Activated CD8-positive, alpha-beta memory T cell treated with anti-CD3 and anti-CD28 coated beads, Interleukin-2, amount 50 U/mL, for 24 hours (primary cell): ENCODE measurements around the gene FBLN5.
"Not testable (repeated sequence)": the region's sequence is repeated elsewhere in the genome, so short reads cannot be mapped to it uniquely, and the experiment has no call there.

Source experiments
- DNase-seq: peaks from one replicate; pipeline ENCODE4 v3.0.0-alpha.2; 2020; ENCODE audit errors: extremely low read depth

FBLN5 gene

DNA sequence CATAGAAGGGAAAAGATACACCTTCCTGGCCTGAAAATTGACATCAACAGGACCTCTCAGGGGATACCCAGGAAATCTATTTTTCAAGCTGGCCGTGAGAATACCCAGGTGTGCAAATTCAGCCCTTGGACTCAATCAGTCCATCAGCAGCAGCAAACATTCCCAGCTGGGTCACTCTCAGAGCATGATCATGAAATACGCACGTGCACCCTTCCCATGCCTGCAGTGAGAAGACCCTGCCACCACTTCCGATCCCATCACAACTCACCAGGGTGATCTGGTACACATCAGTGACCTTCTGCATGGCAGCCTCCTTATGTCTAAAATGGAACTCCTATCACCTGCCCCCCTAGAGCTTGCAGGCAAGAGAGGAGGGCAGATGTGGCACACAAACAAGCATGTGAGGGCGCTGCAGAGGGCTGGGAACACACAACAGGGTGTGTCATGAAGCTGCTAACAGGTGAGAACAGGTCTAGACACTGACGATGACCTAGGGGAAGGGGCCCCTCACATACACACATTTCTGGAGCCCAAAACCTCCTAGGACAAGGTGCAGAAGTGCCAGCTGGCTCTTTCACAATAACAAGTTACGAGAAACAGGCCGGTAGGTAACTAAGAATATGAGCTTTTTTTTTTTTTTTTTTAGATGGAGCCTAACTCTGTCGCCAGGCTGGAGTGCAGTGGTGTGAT is 42.4 kb downstream of the FBLN5 start:
- no peak for DNase-seq

DNA sequence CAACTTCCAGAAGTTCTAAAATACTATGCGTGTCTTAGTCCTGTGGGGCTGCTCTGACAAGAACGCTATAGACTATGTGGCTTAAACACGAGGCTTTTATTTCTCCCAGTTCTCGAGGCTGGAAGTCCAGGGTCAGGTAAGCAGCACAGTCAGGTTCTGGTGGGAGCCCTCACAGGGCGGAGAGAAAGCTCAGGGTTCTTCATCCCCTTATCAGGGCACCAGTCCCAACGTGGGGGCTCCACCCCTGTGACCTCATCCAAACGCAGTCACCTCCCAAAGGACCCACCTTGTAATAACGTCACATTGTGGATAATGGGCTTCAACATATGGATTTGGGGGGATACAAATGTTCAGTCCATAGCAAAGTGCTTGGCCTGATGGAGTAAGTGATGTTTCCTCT is 43.0 kb downstream of the FBLN5 start:
- no peak for DNase-seq

DNA sequence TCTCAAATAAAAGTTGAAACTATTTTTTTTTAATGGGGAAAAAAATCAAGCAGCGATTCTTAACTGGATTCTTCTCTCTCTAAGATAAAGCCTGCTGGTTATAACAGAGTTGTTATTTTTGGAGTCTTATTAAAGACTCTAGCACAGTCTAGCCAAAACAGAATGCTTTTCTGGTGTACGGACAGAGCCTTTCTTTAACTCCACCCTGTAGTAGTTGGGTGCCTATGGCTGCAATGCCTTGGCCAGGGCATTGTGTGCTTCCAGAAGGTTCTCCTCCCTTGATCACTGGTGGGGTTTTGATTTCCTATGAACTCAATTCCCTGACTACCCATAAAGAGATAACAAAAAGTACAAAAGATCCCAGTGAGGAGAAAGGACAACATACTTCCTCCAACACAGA is 44.4 kb downstream of the FBLN5 start:
- no peak for DNase-seq

DNA sequence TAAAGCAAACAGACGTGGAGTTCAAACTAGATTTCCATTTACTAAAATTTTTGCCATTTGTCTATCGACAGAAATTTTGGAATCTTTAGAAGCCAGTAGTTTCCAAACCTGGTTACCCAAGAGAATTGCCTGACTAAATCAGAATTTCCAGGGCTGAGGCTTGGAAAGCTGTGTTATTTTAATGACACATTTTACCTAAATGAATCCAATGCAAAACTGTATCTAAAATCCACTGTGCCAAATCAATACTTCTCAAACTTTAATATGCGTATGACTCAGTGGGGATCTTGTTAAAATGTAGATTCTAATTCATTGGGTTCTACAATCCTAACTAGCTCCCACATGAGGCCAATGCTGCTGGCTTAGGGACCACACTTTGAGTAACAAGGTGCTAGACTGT is 45.2 kb downstream of the FBLN5 start:
- no peak for DNase-seq

DNA sequence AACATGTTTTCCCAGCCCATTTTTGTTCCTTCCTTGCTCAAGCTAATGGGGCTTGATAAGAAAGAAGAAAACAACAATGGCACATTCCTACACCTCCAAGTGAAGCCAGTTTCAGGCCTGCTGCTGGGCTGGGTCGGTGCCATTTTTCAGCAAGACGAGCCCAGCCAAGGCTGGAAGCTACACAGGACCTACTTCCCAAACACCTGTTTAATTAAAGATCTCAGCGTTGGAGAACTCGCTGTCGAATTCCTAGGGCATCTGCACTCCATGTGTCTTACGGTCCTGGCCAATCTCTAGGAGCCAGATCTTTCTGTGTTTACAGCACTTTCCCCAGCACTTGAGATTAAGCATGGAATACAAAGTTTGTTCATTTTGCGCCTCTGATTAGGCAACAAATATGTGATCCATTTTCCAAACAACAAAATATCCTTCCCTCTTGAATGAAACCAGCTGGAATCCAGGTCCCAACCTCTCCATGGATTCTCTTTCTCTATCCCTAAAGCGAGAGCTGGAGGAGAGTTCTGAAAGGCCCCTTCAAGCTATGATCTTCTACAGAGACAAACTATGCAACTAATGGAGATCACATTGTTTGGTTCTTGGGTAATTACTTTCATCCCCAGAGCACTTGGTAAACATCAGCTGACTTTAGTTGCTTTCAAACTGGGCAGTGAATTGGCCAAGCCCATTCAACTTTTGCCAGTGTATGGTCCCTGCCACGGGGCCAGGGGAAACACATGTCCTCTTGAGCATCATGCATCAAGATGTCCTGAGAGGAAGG is 45.9 kb downstream of the FBLN5 start:
- no peak for DNase-seq

DNA sequence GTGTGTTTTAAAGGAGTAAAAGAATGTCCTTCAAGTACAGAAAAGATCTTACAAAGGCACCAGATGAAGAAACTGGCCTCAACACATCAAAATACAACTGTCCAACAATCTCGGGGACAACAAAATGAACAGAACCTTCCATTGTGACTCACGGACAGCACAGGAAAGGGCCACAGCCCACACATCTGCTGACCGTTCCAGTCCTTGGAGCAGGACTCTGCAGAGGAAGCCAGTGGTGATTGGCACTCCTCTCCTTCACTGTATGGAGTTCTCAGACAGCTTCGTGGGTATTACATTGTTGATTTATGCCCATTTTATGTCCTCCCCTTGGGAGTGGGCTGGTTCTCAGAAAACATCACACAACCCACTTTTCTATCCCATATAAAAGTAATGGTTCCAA is 47.7 kb downstream of the FBLN5 start:
- DNase-seq: no peak

DNA sequence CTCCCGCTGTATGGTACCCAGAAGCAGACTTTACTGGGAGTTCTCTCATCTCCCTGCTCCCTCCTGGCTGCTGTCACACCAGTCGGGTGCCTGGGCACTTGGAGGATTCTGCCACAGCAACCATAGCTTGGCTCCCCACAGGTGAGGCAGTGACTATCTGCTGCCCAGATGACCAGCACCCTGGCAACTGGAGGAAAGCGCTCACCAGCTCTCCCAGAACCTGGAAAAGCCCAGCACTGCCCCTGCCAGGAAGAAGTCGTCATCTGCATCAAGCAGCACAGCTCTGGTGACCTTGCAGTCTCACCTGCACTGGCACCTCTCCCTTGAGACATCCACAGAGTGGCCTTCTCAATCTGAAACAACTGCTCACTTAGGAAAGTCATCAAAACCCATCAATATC is 48.3 kb downstream of the FBLN5 start:
- DNase-seq: no peak

DNA sequence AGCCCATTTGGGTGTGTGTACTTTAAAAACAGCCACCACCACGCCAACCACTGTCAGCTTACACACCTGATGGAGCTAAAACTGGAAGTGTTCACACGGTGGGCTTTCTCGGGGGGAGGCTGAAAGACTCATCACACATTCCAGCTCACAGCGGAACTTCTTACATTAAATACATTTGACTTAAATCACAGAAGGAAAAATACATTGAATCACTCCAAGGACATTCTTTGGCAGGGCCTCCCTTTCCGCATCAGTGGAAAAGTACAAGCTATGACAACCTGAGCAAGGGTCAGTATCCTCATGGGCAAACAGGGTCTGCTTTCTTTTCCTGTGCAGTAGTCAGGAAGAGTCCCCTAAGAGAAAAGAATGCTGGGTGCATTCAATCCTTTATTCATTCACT is 49.1 kb downstream of the FBLN5 start:
- no peak for DNase-seq

DNA sequence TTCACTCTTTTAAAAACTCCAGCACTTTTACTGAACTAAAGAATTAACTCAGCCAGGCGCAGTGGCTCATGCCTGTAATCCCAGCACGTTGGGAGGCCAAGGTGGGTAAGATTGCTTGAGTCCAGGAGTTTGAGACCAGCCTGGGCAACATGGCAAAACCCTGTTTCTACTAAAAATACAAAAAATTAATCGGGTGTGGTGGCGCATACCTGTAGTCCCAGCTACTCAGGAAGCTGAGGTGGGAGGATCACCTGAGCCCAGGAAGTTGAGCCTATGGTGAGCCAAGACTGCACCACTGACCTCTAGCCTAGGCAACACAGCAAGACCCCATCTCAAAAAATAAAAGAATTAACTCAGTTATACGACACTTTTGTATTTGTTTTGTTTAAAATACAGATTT is 49.8 kb downstream of the FBLN5 start:
- not testable (repeated sequence) for DNase-seq

DNA sequence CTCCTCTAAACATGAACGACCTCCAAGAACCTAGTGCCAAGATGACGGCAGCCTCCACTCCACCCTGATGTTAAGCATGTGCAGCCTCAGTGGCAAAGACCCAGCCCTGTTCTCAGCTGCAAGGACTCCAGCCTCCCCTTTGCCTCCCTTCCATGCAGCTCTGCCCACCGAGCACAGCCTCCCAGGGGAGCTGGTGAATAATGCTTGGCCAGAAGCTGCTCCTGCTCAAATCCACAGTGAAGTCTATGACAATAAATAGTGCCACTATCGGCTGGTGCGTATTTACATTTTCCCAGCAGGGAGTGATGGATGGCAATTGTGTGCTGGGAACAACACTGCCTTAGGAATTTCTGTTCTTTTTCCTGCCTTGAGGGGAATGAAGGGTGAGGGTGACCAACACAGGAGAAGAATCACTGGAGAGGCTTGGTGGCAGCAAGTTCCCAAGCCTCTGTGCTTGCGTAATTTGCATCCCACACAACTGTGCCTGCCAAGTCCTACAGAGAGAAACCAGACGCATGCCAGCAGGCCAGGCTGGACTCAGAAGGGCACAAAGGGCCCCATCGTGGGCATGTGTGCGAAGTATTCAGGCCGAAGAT is 50.3 kb downstream of the FBLN5 start:
- DNase-seq: no peak

DNA sequence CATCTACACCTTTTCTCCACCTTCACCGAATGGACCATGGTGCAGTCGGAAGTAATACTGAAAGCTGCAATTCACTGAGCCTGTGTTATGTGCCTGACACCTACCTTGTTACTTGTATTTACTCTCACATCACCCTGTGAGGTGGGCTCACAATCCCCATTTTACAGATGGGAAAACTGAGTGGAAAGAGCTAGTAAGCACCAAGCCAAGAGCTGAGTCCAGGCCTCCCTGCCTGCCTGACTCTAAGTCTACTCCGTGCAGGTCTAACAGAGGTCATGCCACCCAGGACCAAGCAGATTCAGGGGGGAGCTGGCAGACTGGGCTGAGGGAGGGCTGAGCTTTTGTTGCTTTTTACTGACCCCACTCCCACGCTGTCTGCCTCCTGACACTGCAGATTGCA is 51.1 kb downstream of the FBLN5 start:
- no peak for DNase-seq

DNA sequence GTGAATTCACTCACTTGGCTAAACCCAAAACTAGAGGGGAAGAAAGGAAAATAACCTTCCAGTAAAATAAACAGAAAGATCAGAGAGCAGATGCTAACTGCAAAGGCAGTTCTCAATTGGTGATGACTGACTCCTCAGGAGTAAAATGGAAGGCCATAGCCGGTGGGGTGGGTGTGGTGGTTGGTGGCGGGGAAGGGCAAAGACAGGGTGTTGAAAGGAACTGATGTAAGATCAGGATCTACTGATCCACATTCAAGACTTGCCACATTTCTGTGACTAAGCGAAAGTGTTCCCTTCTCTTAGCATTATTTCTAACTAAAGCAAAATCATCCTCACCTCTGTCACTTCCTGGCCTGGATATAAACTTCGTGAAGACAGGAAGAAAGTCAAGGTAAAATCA is 53.8 kb downstream of the FBLN5 start:
- no peak for DNase-seq

DNA sequence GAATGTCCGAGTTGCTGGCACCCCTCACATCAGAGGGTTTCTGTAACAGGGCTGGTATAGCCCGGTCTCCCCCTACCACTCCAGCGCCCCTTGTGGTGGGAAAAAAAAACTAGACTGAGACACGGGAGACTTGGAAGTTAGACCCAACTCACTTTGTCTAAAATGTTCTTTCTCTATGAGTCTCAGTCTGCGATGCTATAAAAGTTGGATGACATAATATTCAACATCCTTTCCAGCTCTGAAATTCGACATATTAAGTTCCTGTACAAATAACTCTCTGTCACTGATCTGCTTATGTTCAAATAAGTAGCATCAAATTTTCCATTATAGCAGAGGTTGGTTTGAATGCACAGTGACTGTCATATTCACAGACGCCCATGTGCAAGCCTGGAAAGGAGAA is 54.5 kb downstream of the FBLN5 start:
- DNase-seq: no peak

DNA sequence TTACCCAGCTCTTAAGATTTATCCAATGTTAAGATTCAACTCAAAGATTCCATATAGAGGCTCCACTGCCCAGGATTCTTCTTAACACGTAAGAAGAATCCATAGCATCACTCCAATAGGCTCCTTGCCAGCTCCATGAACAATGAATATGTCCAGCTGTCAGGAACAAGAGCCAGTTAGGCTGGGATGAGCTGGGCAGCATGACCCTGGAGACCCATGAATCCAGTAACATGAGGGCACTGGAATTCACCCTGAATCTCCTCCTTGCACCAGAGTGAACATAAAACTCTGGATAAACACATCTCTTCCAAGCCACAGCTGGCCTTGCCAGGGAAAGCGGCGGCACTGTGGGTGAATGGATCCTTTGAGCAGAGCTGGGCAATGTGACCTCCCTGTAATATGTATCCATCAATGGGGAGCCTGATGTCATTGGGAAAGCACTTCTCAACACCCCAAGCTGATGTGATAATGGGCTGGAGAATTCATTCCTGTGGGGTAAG is 55.7 kb downstream of the FBLN5 start:
- no peak for DNase-seq

DNA sequence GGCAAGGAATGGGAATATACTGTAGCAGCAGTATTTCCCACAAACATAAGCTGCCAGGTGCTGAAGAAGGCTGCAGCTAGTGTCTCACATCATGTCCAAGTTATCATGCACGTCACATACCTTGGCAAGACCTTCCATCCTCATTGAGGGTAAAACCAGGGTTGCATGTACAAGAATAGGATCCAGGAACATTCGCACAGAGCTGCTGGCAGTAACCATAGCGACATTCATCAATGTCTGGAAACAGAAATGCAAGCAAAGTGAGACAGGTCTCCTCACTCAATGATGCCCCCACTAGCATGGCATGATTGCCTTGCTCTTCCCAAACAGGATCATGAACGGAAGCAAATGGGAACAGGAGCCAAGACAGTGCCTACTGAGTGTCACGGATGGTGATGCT is 56.4 kb downstream of the FBLN5 start:
- DNase-seq: no peak

DNA sequence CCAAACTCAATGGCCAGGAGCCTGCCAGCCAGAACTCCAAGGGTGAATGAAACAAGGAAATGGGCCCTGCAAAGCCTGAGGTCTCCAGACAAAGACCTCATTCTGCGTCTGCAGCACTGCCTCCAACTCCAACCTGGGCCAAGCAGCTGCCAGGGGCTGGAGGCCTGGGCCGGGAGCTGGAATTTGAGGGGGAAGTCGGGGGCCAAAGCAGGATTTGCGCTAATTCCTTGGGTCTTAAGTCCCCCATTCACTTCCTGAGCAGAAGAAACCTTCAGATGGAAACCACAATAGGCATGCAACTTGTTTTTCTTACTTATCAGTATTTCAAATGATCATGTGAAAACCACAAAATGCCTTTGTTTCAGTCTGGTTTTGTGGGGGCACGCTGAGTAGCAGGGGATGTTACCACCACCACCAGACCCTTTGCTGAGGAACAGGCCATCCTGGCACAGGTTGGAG is 57.2 kb downstream of the FBLN5 start:
- DNase-seq: no peak

DNA sequence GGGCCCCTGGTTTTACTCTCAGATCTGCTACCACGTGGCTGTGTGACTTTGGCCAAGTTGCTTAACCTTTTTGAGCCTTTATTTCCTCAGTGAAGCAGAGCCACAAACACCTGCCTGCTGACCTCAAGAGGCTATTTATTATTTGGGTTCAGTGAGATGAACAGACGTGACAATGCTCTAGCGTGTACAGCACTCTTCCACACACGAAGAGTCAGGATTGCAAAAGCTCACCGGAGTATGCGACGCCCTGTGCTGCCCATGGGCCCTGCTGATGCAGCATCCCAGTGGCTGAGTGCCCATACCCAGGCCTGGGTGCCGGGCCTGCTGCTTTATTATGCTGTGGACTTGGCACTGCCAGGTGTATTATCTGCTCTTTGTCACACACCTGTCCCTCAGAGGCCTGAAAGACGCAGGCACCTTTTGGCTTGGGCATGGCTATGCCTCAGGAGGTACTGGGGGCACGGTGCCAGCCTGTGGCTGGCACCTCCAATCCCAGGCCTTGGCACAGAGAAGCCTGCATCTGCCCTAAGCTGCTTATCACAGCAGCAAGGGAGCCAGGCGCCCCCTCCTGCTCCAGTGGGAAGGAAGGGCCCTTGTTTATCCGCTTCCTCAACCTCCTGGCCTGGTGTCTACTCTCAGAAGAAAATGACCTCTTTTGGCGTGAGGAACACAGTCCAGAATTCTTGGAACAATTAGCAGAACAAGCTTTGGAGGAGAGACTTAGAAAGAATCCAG is 57.9 kb downstream of the FBLN5 start:
- DNase-seq: no peak

DNA sequence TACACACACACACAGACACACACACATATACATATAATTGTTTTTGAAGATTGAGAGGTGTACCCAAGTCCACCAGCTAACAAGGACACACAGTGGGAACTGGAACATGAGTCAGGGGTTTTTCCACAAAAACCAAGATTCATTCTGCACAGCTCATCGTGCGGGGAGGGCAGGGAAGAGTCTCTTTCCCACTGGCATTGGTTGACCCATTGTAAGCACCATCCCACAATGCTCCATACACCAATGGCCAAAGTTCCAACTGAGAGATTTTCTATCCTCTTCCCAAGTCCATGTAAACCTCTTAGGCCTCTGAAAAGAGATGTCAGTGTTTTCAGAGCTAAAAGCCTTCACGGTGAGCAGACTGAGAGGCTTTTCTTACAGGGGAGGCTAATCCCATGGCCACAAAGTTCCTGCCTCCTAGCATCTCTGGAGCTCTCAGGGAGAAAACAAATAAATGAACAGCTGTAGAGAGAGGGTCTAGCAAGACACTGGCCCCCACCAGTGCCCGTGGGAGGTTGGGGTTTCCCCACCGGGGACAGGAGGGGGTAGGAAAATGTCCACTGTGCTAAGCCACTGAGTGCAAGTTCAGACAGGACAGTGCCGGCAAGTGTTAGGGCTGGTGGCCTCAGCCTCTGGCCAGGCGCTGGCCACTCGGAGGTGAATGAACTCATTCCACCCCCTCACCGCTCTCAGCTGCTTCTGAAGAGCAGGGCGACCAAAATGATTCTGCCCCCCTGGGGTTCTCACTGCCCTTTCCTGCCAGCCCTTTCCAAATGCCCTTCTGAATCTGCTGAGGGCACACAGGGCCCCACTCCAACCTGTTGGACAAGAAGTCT is 58.6 kb downstream of the FBLN5 start:
- no peak for DNase-seq

DNA sequence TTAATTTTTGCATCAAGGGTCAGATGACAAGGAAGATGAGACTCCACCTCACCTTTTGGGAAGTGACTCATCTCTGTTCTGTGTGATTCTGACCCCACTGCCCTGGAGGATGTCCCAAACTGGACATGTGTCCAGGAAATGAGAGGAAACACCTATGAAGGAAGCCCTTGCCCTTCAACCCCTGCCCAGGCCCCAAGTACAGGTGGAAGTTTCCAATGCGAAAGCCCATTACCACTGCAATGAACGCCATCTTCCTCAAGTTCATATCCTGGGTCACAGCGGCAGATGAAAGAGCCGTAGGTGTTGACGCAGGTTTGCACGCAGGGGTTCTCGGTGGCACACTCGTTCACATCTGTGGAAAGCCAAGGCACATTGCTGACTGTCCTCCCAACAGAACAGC is 60.5 kb downstream of the FBLN5 start:
- DNase-seq: no peak

DNA sequence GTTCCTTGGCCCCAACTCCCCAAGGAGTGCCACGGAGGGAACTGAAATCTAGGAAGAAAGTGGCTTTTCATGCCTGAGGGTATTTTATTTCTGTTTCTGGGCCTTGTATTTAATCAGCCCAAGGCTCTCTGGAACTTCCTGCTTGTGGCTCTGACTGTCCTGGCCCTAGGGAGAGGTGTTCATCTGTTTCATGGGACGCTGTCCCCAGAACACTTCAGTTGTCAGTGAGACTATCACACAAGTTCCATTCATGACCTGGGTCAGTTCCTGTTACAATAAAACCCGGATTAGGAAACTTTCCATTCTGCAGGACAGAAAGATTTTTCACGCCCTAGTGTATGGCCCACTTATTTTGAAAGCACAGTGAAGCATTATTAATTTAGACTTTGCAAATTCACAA is 61.7 kb downstream of the FBLN5 start:
- DNase-seq: no peak

DNA sequence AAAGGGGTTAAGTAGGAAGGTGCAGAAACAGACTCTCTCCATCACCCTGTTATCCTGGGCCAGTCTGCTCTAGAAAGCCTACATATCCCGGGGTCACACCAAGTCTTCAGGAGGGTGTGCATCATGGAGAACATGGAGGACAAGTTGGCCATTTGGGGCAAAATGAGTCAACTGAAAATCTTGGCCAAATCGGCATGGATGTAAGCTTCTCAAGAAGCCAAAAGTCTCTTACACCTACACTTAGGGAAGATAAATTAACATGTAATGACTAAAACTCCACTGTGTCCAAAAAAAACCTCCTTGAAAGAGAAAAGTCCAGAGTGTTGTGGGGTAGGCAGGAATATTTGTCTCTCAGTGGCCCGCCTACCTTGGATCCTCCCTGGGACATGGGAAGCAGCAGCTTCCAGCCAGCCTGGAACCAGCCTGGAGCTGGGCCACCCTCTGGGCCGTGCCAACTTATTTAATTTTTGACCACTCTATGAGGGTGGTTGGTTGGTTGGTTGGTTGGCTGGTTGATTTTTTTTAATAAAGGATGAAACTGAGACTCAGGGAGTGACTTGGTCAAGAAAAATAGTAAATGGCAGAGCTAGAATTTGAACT is 62.3 kb downstream of the FBLN5 start:
- DNase-seq: no peak
